ENCODE data around the gene ACADS. TPM values are rescaled to one million over a fixed set of nuclear protein-coding genes. Genes with fewer than 3 reads are reported as not detected.

Gene ACADS
- total and polyA plus RNA-seq, 2 of the 8 experiments (the other 6 are each of a cell fraction or from before 2014, with no cell fraction given) = 4.9 to 7.5 TPM

DNA sequence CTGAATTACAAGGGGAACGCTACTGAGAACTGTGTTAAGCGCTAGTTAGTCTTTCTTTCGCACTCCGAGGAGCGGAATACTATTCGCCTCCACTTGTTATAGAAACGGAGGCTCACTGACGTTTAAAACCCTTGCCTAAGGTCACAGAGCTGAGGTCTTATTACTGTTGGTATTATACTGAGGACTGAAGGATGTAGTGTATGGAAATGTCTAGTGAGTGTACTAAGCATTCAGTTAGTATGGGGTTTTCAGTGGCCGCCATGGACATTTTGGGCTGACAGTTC, 826 bp downstream of the ACADS start:
- H4K91ac ChIP-seq (replicated peaks; ENCODE audit: insufficient read length, low read length) = no peak overlapping the region
- H2BK12ac ChIP-seq (ENCODE audit: low read depth, low read length) = no peak overlapping the region
- peak overlapping the region; percentile 60; the same call in 1 of the 2 replicates for H2AFZ ChIP-seq (ENCODE audit: low read length)
- peaks cover 0 to 5% (median 4%) of the 10 kb centered on the region in 4 experiments; a peak in 4 of 7 replicates for H3K4me1 ChIP-seq (replicated peaks in 1 of 4; ENCODE audit: control insufficient read depth in 3 of 4, insufficient read depth in 4 of 4, low read length in 3 of 4)
- no peak for FAIRE-seq
- no peak overlapping the region for H3K18ac ChIP-seq (ENCODE audit: extremely low read depth, low read length)
- H4K8ac ChIP-seq (ENCODE audit: extremely low read depth, insufficient read depth, low read length) = no peak overlapping the region
- H3K14ac ChIP-seq (ENCODE audit: insufficient read length) = no peak overlapping the region
- peaks cover 0 to 4% (median 1%) of the 10 kb centered on the region in 4 experiments; a peak in 3 of 7 replicates for H3K27me3 ChIP-seq (replicated peaks in 1 of 4; ENCODE audit: control insufficient read depth in 3 of 4, extremely low read depth in 1 of 4, insufficient read depth in 3 of 4, low read length in 3 of 4)
- H3K36me3 ChIP-seq (ENCODE audit: control insufficient read depth in 2 of 4, insufficient read depth in 4 of 4, low read length in 3 of 4) = peaks cover 9 to 20% (median 15%) of the 10 kb centered on the region in 4 experiments
- WGBS, 2 experiments (ENCODE audit: extremely low coverage in 1 of 2, insufficient coverage in 1 of 2, insufficient read length in 1 of 2, insufficient replicate concordance in 2 of 2, low coverage in 1 of 2, low lambda C conversion rate in 2 of 2, missing lambda C conversion rate in 1 of 2) = 93% methylated on average over 9 of the region's 9 CpGs; no CpG with 5 or more reads in 1 of the 2 experiments
- peaks cover 0 to 4% of the 10 kb centered on the region in 2 experiments for H4K20me1 ChIP-seq (replicated peaks in 1 of 2; ENCODE audit: control insufficient read depth in 1 of 2, insufficient read depth in 2 of 2, low read length in 2 of 2)
- no peak overlapping the region for H2BK120ac ChIP-seq (replicated peaks; ENCODE audit: low read depth, low read length)
- no peaks in the 10 kb centered on the region for H3K79me1 ChIP-seq (ENCODE audit: low read depth, low read length)
- no peak overlapping the region for H2AK5ac ChIP-seq (ENCODE audit: low read depth, low read length)
- no peak overlapping the region for H3K56ac ChIP-seq (replicated peaks; ENCODE audit: insufficient read length, low read depth, low read length)
- DNase-seq (ENCODE audit: low read depth in 1 of 2, low spot score in 2 of 2) = no peak
- H3K4me2 ChIP-seq (ENCODE audit: insufficient read depth in 1 of 2, low read depth in 2 of 2, low read length in 2 of 2) = peak overlapping the region; percentile 77 to 81; a peak in 2 of 4 replicates
- H3K27ac ChIP-seq (ENCODE audit: low read depth, low read length) = no peak overlapping the region
- no peaks in the 10 kb centered on the region for H3K9me3 ChIP-seq (ENCODE audit: insufficient read depth in 2 of 2, low read depth in 1 of 2, low read length in 1 of 2)
- no peak overlapping the region for H3K9ac ChIP-seq (replicated peaks in 1 of 4; ENCODE audit: extremely low read depth in 1 of 4, low read depth in 3 of 4, low read length in 3 of 4)
- peaks cover 4% of the 10 kb centered on the region; the same call in 1 of the 2 replicates for H3K23me2 ChIP-seq (ENCODE audit: low read depth, low read length)
- no peak overlapping the region for H3K4ac ChIP-seq (replicated peaks; ENCODE audit: insufficient read length, low read depth, low read length)
- H3K79me2 ChIP-seq (ENCODE audit: control insufficient read depth in 1 of 2, insufficient read depth in 2 of 2, low read length in 2 of 2) = no peaks in the 10 kb centered on the region
- no peak overlapping the region for H2BK20ac ChIP-seq (ENCODE audit: low read length)
- ChIA-PET POLR2A (ENCODE audit: partially characterized antibody) (interaction anchor here (0.7 kb wide), 1 partner anchor 9 kb away, joined by 3 read pairs; no protein-coding TSS in a partner anchor), CTCF (ENCODE audit: partially characterized antibody) (no interaction called here)
- no peak overlapping the region for H2BK5ac ChIP-seq (ENCODE audit: low read depth, low read length)
- no peak overlapping the region for H2BK15ac ChIP-seq (ENCODE audit: low read length)
- H3K4me3 ChIP-seq (ENCODE audit: extremely low read depth in 1 of 4, insufficient read depth in 2 of 4, low read depth in 3 of 4, low read length in 4 of 4) = peak overlapping the region; percentile 48 to 70 (median 62); a peak in 3 of 8 replicates
- no peak overlapping the region for H3K23ac ChIP-seq (ENCODE audit: insufficient read length)
- no peak overlapping the region for H4K5ac ChIP-seq (ENCODE audit: insufficient read length, low read depth, low read length)
- TF ChIP-seq GABPA (IDR thresholded peaks at IDR 0.05; ENCODE audit: borderline replicate concordance, insufficient read depth, low read length) (no peak), RBBP5 (IDR thresholded peaks at IDR 0.05; ENCODE audit: borderline replicate concordance, low read depth, low read length) (no peak)
